Prostate gland (tissue), 2 donors: ENCODE results near the gene CEACAM19.

Experiments used
- POLR2A ChIP-seq: fragments of 450-650 bp; IDR thresholded peaks from one replicate; pipeline ENCODE4 v1.6.1; 2016; ENCODE audit warnings: antibody characterized with exemption, mild to moderate bottlenecking
- POLR2AphosphoS5 ChIP-seq: sonication (generic); formaldehyde crosslinking; IDR thresholded peaks from one replicate; pipeline ENCODE4 v1.6.1; 2017; ENCODE audit warnings: antibody characterized with exemption
- TF ChIP-seq, protein P1 (sequence below), 4 experiments: fragments of 200-600 bp in 2 of 4; fragments of 450-650 bp in 2 of 4; sonication (generic) in 2 of 4; IDR thresholded peaks; 1 replicate in 3 of 4; 2 replicates in 1 of 4; pipeline ENCODE4 v1.5.1; 2016 to 2019; ENCODE audit warnings: antibody characterized with exemption in 4 of 4, mild to moderate bottlenecking in 2 of 4, moderate library complexity in 2 of 4

DNA sequence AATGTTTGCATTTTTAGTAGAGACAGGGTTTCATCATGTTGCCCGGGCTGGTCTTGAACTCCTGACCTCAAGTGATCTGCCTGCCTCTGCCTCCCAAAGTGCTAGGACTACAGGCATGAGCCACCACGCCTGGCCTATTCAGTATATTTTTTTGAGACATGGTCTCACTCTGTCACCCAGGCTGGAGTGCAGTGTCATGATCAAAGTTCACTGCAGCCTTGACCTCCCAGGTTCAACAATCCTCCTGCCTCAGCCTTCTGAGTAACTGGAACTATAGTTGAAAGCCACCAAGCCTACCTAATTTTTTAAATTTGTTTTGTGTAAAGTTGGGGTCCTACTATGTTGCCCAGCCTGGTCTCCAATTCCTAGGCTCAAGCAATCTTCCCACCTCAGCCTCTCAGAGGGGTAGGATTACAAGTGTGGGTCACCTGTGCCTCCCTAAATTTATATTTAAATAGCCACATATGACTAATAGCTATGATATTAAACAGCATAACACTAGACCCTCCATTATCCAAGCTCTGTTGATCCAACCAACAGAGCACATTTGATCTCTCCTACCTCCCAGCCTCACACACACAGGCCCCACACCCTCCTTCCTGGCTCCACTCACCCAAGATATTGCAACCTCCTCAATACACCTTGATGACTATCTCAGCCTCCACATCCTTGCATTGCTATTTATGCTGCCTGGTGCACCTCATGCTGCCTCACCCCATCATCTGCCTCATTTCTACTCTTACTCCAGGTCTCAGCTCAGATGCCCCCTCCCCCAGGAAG is 2.1 kb upstream of the CEACAM19 start:
- TF ChIP-seq POLR2A: no peak
- TF ChIP-seq, protein P1, sequence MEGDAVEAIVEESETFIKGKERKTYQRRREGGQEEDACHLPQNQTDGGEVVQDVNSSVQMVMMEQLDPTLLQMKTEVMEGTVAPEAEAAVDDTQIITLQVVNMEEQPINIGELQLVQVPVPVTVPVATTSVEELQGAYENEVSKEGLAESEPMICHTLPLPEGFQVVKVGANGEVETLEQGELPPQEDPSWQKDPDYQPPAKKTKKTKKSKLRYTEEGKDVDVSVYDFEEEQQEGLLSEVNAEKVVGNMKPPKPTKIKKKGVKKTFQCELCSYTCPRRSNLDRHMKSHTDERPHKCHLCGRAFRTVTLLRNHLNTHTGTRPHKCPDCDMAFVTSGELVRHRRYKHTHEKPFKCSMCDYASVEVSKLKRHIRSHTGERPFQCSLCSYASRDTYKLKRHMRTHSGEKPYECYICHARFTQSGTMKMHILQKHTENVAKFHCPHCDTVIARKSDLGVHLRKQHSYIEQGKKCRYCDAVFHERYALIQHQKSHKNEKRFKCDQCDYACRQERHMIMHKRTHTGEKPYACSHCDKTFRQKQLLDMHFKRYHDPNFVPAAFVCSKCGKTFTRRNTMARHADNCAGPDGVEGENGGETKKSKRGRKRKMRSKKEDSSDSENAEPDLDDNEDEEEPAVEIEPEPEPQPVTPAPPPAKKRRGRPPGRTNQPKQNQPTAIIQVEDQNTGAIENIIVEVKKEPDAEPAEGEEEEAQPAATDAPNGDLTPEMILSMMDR (IDR thresholded peaks at IDR 0.05): no peak
- TF ChIP-seq POLR2AphosphoS5: no peak
